ENCODE results near the gene KLHDC9.

DNA sequence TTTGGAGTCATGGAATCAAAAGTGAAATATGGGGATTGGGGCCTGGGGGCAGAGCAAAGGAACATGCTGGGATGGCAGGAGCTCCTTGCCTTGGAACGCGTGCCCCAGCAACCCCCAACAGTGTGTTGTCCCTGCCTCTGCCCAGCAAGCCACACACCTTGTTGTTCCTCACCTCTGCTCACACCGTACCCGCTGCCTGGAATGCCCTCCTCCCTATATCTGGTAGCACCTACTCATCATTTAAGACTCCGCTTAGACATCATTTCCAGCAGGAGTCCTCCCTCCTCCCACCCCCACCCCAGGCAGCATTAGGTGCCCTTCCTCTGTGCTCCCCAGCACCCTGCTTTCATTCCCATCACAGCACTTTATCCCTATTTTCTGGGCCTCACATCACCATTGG is 16.6 kb upstream of the KLHDC9 start:
- TF ChIP-seq, protein P1, sequence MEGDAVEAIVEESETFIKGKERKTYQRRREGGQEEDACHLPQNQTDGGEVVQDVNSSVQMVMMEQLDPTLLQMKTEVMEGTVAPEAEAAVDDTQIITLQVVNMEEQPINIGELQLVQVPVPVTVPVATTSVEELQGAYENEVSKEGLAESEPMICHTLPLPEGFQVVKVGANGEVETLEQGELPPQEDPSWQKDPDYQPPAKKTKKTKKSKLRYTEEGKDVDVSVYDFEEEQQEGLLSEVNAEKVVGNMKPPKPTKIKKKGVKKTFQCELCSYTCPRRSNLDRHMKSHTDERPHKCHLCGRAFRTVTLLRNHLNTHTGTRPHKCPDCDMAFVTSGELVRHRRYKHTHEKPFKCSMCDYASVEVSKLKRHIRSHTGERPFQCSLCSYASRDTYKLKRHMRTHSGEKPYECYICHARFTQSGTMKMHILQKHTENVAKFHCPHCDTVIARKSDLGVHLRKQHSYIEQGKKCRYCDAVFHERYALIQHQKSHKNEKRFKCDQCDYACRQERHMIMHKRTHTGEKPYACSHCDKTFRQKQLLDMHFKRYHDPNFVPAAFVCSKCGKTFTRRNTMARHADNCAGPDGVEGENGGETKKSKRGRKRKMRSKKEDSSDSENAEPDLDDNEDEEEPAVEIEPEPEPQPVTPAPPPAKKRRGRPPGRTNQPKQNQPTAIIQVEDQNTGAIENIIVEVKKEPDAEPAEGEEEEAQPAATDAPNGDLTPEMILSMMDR (IDR thresholded peaks at IDR 0.05; ENCODE audit: control extremely low read depth in 1 of 3, insufficient read depth in 1 of 3, low read depth in 1 of 3, low read length in 3 of 3) = no peak
- TF ChIP-seq SIX5 (IDR thresholded peaks at IDR 0.05; ENCODE audit: low read depth, low read length) (no peak), CHD2 (IDR thresholded peaks at IDR 0.05; ENCODE audit: low read length) (no peak), POLR2AphosphoS5 (IDR thresholded peaks at IDR 0.05; ENCODE audit: low read depth, low read length) (no peak), SP1 (IDR thresholded peaks at IDR 0.05; ENCODE audit: low read depth, low read length) (no peak), SIN3A (conservative IDR thresholded peaks at IDR 0.05 in 1 of 2, IDR thresholded peaks at IDR 0.05 in 1 of 2; ENCODE audit: low read depth in 1 of 2, low read length in 2 of 2) (no peak), POLR2A (IDR thresholded peaks at IDR 0.05; ENCODE audit: control extremely low read depth in 1 of 2, low read depth in 2 of 2, low read length in 2 of 2) (no peak), EZH2 (IDR thresholded peaks at IDR 0.05; ENCODE audit: low read depth, low read length, severe bottlenecking) (no peak), CEBPB (IDR thresholded peaks at IDR 0.05; ENCODE audit: low read depth, low read length) (no peak), SUZ12 (IDR thresholded peaks at IDR 0.05; ENCODE audit: low read length) (no peak)
- TF ChIP-seq, protein P2, sequence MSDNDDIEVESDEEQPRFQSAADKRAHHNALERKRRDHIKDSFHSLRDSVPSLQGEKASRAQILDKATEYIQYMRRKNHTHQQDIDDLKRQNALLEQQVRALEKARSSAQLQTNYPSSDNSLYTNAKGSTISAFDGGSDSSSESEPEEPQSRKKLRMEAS (IDR thresholded peaks at IDR 0.05) = no peak
